Astrocyte (in vitro differentiated cells and primary cell): ENCODE measurements around the gene UGT2B7. TPM values are rescaled to one million over a fixed set of nuclear protein-coding genes. Genes with fewer than 3 reads are reported as not detected.

Experiments
- DNase-seq: peaks from one replicate; pipeline ENCODE4 v3.0.0-alpha.2; 2010; ENCODE audit warnings: low read depth
- FAIRE-seq: peaks from 2 replicates; lab custom pipeline; 2011; peaks lifted over from hg19 to GRCh38; lab: Jason Lieb, UNC
- H2AFZ ChIP-seq: 2 replicates; pipeline ENCODE4 v1.6.0; 2012; ENCODE audit warnings: low read depth, low read length, inconsistent platforms
- H3K27ac ChIP-seq: 2 replicates; pipeline ENCODE4 v1.5.1; 2011; ENCODE audit warnings: low read depth, low read length, inconsistent platforms
- H3K27me3 ChIP-seq: 2 replicates; pipeline ENCODE4 v1.6.0; 2011; ENCODE audit warnings: low read length, inconsistent platforms; ENCODE audit not compliant: insufficient read depth
- H3K36me3 ChIP-seq: 2 replicates; pipeline ENCODE4 v1.5.1; 2011; ENCODE audit warnings: low read length, inconsistent platforms; ENCODE audit not compliant: insufficient read depth
- H3K4me1 ChIP-seq: 2 replicates; pipeline ENCODE4 v1.5.1; 2011; ENCODE audit warnings: low read length, inconsistent platforms; ENCODE audit not compliant: insufficient read depth
- H3K4me2 ChIP-seq: 2 replicates; pipeline ENCODE4 v1.6.0; 2012; ENCODE audit warnings: low read length, inconsistent platforms
- H3K4me3 ChIP-seq: 2 replicates; pipeline ENCODE4 v1.5.1; 2011; ENCODE audit warnings: low read depth, mild to moderate bottlenecking, low read length, inconsistent platforms; ENCODE audit not compliant: insufficient read depth
- H3K79me2 ChIP-seq: 2 replicates; pipeline ENCODE4 v1.6.0; 2012; ENCODE audit warnings: mild to moderate bottlenecking, low read length, inconsistent platforms; ENCODE audit not compliant: insufficient read depth
- H3K9ac ChIP-seq: 2 replicates; pipeline ENCODE4 v1.6.0; 2012; ENCODE audit warnings: mild to moderate bottlenecking, low read length, inconsistent platforms
- H3K9me3 ChIP-seq: 2 replicates; pipeline ENCODE4 v1.5.1; 2012; ENCODE audit warnings: low read depth, mild to moderate bottlenecking, low read length, inconsistent platforms; ENCODE audit not compliant: insufficient read depth
- H4K20me1 ChIP-seq: 2 replicates; pipeline ENCODE4 v1.6.0; 2012; ENCODE audit warnings: low read length, inconsistent platforms; ENCODE audit not compliant: insufficient read depth
- H3K27ac Mint-ChIP-seq: one replicate; pipeline ENCODE4 v1.8.0; 2021; ENCODE audit warnings: mild to moderate bottlenecking, mixed read lengths; ENCODE audit not compliant: unreplicated experiment
- H3K27me3 Mint-ChIP-seq: one replicate; pipeline ENCODE4 v1.8.0; 2021; ENCODE audit warnings: low read depth, mixed read lengths; ENCODE audit not compliant: unreplicated experiment
- H3K36me3 Mint-ChIP-seq: one replicate; pipeline ENCODE4 v1.8.0; 2021; ENCODE audit warnings: low read depth, mixed read lengths; ENCODE audit not compliant: unreplicated experiment
- H3K4me1 Mint-ChIP-seq: one replicate; pipeline ENCODE4 v1.8.0; 2021; ENCODE audit warnings: low read depth, mixed read lengths; ENCODE audit not compliant: unreplicated experiment
- H3K4me3 Mint-ChIP-seq: one replicate; pipeline ENCODE4 v1.8.0; 2021; ENCODE audit warnings: mild to moderate bottlenecking, moderate library complexity, mixed read lengths; ENCODE audit not compliant: unreplicated experiment
- H3K9me3 Mint-ChIP-seq: one replicate; pipeline ENCODE4 v1.8.0; 2021; ENCODE audit warnings: mild to moderate bottlenecking, mixed read lengths; ENCODE audit not compliant: unreplicated experiment
- EZH2 ChIP-seq: IDR thresholded peaks from 2 replicates; pipeline ENCODE4 v1.6.1; 2012; ENCODE audit warnings: mild to moderate bottlenecking, low read length, inconsistent platforms; ENCODE audit not compliant: insufficient read depth
- total RNA-seq: library from RNA; stranded (reverse); gene quantifications from 2 replicates; pipeline ENCODE4 v1.2.1, GENCODE V29; 2021
- TF ChIP-seq, protein P1 (sequence below): IDR thresholded peaks from 2 replicates; pipeline ENCODE4 v1.5.1; 2011; ENCODE audit warnings: low read depth, mild to moderate bottlenecking, inconsistent platforms, low read length, moderate library complexity; ENCODE audit not compliant: insufficient read depth

Gene UGT2B7
- total RNA-seq, 1 donor from 2014 or later: 0.25 TPM

DNA sequence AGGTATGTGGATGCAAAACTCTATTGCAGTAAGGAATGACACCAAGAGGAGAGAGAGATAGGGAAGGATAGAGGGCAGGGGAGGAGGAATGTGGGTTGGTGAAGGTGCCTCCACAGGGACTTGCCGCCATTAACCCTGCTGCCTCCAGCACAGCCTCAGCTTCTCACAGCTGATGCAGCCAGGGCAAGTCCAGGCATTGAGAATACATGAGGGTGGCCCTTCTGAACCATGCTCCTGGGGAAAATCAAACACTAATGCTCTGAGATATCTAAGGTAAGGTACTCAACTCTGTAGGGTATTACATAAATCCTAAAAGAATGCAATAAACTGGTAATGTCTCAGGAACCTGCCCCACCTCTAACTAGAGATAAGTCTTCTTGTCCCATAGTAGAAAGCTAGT is 28.7 kb downstream of the UGT2B7 start:
- H3K27me3 Mint-ChIP-seq: no peaks in the 10 kb centered on the region
- no peak overlapping the region for H3K27ac ChIP-seq
- H3K4me2 ChIP-seq: no peak overlapping the region
- H3K9ac ChIP-seq: no peak overlapping the region
- no peaks in the 10 kb centered on the region for H3K4me1 ChIP-seq
- no peak overlapping the region for H3K27ac Mint-ChIP-seq
- no peaks in the 10 kb centered on the region for H3K79me2 ChIP-seq
- FAIRE-seq (no peak), DNase-seq (no peak)
- peaks cover 2% of the 10 kb centered on the region for H3K4me1 Mint-ChIP-seq
- no peaks in the 10 kb centered on the region for H3K9me3 Mint-ChIP-seq
- no peak overlapping the region for H2AFZ ChIP-seq
- no peaks in the 10 kb centered on the region for H3K36me3 Mint-ChIP-seq
- H4K20me1 ChIP-seq: no peaks in the 10 kb centered on the region
- no peaks in the 10 kb centered on the region for H3K27me3 ChIP-seq
- no peak overlapping the region for H3K4me3 Mint-ChIP-seq
- TF ChIP-seq, protein P1, sequence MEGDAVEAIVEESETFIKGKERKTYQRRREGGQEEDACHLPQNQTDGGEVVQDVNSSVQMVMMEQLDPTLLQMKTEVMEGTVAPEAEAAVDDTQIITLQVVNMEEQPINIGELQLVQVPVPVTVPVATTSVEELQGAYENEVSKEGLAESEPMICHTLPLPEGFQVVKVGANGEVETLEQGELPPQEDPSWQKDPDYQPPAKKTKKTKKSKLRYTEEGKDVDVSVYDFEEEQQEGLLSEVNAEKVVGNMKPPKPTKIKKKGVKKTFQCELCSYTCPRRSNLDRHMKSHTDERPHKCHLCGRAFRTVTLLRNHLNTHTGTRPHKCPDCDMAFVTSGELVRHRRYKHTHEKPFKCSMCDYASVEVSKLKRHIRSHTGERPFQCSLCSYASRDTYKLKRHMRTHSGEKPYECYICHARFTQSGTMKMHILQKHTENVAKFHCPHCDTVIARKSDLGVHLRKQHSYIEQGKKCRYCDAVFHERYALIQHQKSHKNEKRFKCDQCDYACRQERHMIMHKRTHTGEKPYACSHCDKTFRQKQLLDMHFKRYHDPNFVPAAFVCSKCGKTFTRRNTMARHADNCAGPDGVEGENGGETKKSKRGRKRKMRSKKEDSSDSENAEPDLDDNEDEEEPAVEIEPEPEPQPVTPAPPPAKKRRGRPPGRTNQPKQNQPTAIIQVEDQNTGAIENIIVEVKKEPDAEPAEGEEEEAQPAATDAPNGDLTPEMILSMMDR: no peak
- TF ChIP-seq EZH2: no peak
- H3K4me3 ChIP-seq: no peak overlapping the region
- no peaks in the 10 kb centered on the region for H3K9me3 ChIP-seq
- H3K36me3 ChIP-seq: no peaks in the 10 kb centered on the region

GRCh38 chr4:69126024-69126423 is 29.8 kb downstream of the UGT2B7 start:
- Histone ChIP-seq H3K9ac (no peak overlapping the region), H3K4me2 (no peak overlapping the region), H3K9me3 (no peaks in the 10 kb centered on the region), H4K20me1 (no peaks in the 10 kb centered on the region), H3K27me3 (no peaks in the 10 kb centered on the region), H2AFZ (no peak overlapping the region), H3K36me3 (no peaks in the 10 kb centered on the region), H3K27ac (no peak overlapping the region), H3K4me3 (no peak overlapping the region), H3K4me1 (no peaks in the 10 kb centered on the region), H3K79me2 (no peaks in the 10 kb centered on the region)
- FAIRE-seq (no peak), DNase-seq (no peak)
- no peaks in the 10 kb centered on the region for H3K36me3 Mint-ChIP-seq
- no peak overlapping the region for H3K4me3 Mint-ChIP-seq
- TF ChIP-seq EZH2: no peak
- TF ChIP-seq, protein P1: no peak
- H3K9me3 Mint-ChIP-seq: no peaks in the 10 kb centered on the region
- no peak overlapping the region for H3K27ac Mint-ChIP-seq
- no peaks in the 10 kb centered on the region for H3K4me1 Mint-ChIP-seq
- no peaks in the 10 kb centered on the region for H3K27me3 Mint-ChIP-seq

DNA sequence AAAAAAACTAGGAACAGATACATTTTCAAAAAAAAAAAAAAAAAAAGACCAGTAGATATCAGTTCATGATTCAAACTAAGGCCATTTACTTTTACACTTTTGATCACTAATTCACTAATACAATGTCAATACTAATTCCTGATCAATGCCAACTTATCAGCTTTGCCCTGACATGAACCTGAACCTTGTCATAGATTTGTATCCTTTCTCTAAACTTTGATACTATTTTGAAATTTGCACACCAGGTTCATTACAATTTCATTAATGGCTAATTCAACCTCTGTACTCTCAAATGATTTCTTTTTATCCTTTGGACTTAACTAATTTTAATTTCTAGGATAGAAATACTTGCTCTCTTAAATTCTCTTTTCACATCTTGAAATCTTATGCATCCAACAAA is 37.7 kb downstream of the UGT2B7 start:
- Histone ChIP-seq H3K79me2 (no peaks in the 10 kb centered on the region), H3K4me1 (no peaks in the 10 kb centered on the region), H3K9ac (no peak overlapping the region), H3K9me3 (no peaks in the 10 kb centered on the region), H3K27me3 (no peaks in the 10 kb centered on the region), H2AFZ (no peak overlapping the region), H3K4me2 (no peak overlapping the region), H3K4me3 (no peak overlapping the region), H4K20me1 (no peaks in the 10 kb centered on the region), H3K36me3 (no peaks in the 10 kb centered on the region), H3K27ac (no peak overlapping the region)
- Mint-ChIP-seq H3K9me3 (no peaks in the 10 kb centered on the region), H3K27me3 (no peaks in the 10 kb centered on the region), H3K36me3 (no peaks in the 10 kb centered on the region), H3K27ac (no peak overlapping the region), H3K4me3 (no peak overlapping the region), H3K4me1 (no peaks in the 10 kb centered on the region)
- TF ChIP-seq, protein P1: no peak
- TF ChIP-seq EZH2: no peak
- no peak for DNase-seq
- FAIRE-seq: no peak
